ENCODE data around the gene OTUD7B.

The OTUD7B gene

DNA sequence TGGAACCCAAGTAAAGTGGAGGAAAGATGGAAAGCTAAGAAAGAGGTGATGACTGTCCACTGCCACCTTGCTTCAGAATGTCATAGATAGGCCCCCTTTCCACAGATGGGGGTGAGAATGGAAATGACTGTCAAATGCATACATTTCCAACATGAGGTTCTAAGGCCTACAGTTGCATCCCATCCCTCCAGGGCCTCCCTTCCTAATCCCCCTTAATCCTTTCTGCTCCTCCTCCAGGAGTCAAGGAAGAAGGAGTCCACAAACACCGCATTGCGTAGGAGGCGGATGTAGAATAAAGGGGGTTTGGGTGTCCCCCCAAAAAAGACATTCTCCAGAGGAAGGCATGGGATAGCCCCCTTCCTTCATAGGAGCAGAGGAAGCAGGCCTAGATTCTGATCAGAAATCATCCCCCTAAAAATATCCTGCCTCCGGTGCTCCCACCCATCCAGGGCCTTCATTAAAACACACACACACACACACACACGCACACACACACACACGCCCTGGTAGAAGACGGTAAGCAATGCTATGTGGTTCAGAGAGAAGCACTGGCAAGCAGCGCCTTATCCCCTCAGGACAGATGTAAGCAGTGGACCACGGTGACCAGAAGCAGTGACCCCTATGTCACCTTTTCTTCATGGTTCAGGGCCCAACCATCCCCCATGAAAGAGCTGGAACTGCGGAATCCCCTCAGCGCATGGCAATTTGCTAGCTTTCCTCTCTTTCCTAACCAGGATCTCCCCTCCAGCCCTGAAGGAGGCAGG is 94.9 kb downstream of the OTUD7B start:
- no peak for DNase-seq

GRCh38 chr1:149914545-149914944 is 96.0 kb downstream of the OTUD7B start:
- DNase-seq, result no peak

DNA sequence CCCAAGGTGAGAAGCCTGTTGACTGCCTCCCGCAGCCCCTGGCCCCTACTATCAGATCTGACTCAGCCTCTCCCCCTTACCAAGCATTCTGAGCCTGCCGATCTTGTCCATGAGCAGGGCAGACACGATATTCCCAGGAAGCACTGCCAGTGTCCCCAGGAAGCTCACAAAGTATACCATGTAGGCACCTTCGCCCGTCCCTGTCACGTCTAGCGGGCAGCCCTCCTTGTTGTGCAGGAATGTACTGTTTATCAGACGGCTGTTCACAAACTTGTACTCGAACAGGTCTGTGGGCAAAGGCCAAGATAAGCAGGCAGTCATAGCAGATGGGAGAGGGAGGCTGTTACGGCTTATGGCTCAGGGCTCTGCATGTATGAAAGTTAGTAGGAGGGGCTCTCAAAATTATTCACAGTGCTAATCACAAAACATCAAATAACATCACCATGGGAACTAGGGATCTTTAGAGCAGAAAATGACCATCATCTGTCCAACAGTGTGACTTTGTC is 103.9 kb downstream of the OTUD7B start:
- no peak for DNase-seq

DNA sequence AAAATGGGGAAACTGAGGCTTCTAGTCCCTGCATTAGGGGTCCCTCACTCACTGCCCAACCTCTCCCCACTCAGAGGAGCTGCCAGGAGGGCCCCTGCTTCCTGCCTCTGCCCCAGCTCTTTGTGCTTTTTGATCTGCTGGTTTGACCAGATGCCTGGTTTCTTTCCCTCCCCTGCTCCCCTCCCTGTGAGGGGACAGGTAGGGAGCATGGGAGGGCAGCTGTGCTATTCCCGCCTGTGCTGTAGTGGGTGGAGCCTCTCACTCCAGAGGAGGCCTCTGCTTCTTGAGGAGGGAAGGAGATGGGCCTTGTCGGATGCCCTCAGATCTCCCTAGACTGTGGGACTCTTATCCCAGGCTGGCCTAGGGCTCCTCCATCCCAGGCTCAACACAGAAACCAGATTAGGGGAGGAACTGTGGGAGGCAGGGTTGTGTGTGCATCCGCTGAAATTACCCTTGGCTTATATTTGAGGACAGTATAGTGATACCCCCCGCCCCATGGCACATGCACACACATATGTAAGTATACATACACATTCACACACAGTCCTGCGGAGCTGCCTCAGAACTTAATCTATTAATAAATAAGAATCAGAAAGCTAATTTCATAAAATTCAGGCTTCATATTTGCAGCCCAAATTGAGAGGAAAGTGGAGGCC is 106.6 kb downstream of the OTUD7B start:
- DNase-seq, result no peak

- DNase-seq, result peak; percentile 76
Observed at GRCh38 chr1:149899460-149900284, 110.9 kb downstream of the OTUD7B start, which contains the start of gene BOLA1. BOLA1 (plus strand) TSS chr1:149899568; CDS start chr1:149900060, 492 bp downstream.

- no peak for DNase-seq
Observed at GRCh38 chr1:149896575-149896974, 114.0 kb downstream of the OTUD7B start.

DNA sequence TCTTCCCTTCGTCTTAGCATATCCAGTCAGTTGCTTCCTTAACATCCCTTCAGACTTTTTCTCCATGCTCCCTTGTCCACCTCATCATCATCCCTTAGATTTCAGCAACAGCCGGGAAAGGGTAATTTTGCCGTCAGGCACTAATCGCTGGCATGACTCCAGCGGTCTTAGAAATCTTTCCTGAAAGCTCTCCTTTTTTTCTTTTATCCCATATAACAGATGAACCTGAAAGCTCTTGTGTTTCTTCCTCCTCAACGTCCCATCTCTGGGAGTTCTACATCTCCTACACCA is 121.6 kb downstream of the OTUD7B start:
- DNase-seq, result no peak

- DNase-seq, result peak; percentile 63
Observed at GRCh38 chr1:149888247-149888998, 122.1 kb downstream of the OTUD7B start.
